SK-N-MC (cell line): ENCODE data around the gene INPP5A.

Experiments used
- EZH2 ChIP-seq: fragments of 200-600 bp; sonication (generic); IDR thresholded peaks from one replicate; pipeline ENCODE4 v1.6.1; 2017; ENCODE audit warnings: antibody characterized with exemption
- FOXP2 ChIP-seq: optimal IDR thresholded peaks from 2 replicates; pipeline ENCODE3; 2011; ENCODE audit warnings: mild to moderate bottlenecking, moderate library complexity; ENCODE audit not compliant: insufficient read depth; ENCODE audit errors: extremely low read length, control extremely low read depth
- POLR2AphosphoS5 ChIP-seq: IDR thresholded peaks from 2 replicates; pipeline ENCODE4 v1.6.1; 2012; ENCODE audit warnings: mild to moderate bottlenecking, low read depth, low read length, borderline replicate concordance

DNA sequence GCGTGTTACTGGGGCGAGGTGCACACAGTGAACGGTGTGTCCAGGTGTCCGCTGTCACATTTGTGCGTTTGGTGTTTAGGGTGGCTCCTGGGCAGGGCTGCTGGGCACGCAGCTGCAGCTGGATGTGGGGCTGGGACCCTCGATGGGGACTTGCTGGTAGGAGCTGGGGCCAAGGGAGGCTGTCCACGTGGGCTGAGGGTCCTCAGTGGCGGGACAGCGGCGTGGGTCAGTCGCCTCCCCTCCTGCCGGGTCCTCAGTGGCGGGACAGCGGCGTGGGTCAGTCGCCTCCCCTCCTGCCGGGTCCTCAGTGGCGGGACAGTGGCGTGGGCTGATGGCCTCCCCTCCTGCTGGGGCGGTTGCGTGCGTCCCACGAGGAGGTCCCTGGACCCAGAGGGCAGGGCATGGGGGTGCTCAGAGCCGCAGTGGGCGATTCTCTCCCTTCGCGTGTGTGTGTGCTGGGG, 68.5 kb downstream of the INPP5A start:
- TF ChIP-seq EZH2 (no peak), POLR2AphosphoS5 (no peak), FOXP2 (no peak)
